HG03520 (cell line): ENCODE measurements around the gene MOB3A.

ENCODE experiments used
- ATAC-seq: cut with Tn5 transposase; IDR thresholded peaks from one replicate; pipeline ENCODE4 v1.9.1; 2021; ENCODE audit warnings: mild to moderate bottlenecking, moderate library complexity; ENCODE audit not compliant: unreplicated experiment

The MOB3A gene

DNA sequence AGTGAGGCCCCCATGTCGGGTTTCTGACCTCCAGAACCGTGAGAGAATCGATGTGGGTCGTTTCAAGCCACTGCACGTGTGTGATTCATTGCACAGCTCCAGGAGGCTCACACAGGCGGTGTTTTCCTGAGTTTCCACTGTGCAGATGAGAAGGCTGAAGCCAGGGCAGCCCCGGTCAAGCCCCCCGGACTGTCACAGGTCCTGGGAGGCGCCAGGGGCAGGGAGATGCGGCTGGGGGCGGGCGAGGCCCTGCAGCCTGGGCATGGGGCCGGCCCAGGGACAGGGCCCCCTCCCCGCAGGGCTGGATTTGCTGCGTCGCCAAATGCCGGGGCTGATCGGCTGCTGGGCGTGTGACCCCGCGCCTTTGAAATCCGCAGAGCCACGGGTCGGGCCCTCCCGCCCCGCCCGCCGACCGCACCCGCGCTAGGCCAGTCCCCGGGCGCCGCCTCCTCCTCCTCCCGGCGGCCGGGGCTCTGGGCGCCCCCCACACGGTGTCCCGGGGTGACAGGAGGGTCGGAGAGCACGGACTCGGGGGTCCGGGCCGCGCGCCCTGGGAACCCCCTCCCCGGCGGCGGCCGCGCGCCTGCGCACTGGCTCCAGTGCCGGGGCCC, 35.1 kb downstream of the MOB3A start:
- peak; percentile 15 for ATAC-seq

DNA sequence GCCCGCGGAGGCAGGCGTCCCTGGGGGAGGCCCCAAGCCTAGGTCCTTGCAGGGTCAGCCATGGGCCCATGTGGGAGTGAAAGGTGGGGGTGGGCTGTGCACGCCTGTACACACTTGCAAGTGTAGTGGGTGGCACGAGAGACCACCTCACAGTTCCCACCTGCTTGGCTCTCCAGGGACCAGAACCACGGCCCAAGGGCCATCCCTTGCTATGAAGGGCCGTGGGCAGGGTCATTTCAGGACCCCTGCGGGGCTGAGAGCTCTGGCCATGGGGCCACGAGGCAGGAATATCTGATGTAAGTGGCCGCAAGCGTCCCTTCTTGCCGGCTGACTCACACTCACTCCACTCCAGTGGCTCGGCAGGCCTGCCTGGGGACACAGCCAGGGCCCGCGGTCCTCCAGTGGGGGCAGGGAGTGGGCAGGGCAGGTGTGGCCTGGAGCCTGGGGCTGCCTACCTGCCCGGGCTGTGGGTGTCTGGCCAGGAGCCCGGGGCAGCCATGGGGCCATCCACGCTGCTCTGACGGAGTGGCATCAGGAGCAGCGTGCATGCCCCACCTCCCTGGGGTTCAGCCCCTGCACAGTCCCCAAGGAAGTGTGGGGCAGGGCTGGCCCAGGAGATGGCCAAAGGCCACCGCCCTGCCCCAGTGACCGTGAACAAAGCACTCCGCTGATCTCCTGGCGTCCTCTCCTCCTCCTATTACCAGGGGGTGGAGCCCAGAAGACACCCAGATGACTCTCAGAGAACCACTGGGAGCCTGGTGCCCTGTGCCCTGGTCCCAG, 36.5 kb downstream of the MOB3A start:
- no peak for ATAC-seq

DNA sequence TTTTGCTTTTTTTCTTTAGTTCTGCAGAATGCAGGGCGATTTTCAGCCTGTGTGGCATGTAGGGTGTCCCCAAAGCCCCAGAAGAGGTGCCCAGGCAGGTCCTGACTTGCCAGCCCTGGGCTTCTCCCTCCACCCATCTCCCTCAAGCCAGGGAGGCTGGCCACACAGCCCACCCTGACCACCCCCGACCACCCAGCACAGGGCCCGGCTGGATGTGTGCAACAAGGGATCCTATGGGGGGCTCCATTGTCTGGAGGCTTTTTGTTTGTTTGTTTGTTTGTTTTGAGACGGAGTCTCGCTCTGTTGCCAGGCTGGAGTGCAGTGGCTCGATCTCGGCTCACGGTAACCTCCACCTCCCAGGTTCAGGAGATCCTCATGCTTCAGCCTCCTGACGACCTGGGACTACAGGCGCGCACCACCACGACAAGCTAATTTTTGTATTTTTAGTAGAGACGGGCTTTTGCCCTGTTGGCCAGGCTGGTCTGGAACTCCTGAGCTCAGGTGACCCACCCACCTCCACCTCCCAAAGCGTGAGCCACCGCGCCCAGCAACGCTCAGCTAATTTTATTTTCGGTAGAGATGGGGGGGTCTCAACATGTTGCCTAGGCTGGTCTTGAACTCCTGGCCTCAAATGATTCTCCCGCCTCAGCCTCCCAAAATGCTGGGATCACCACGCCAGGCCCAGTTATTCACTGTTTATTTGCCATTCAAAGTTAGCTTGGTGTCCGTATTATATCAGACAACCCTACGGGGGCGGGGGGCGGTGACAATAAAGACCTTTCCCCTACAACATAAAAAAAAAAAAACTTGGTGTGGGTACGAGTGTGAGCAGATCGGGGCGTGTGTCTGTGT, 37.3 kb downstream of the MOB3A start:
- no peak for ATAC-seq

DNA sequence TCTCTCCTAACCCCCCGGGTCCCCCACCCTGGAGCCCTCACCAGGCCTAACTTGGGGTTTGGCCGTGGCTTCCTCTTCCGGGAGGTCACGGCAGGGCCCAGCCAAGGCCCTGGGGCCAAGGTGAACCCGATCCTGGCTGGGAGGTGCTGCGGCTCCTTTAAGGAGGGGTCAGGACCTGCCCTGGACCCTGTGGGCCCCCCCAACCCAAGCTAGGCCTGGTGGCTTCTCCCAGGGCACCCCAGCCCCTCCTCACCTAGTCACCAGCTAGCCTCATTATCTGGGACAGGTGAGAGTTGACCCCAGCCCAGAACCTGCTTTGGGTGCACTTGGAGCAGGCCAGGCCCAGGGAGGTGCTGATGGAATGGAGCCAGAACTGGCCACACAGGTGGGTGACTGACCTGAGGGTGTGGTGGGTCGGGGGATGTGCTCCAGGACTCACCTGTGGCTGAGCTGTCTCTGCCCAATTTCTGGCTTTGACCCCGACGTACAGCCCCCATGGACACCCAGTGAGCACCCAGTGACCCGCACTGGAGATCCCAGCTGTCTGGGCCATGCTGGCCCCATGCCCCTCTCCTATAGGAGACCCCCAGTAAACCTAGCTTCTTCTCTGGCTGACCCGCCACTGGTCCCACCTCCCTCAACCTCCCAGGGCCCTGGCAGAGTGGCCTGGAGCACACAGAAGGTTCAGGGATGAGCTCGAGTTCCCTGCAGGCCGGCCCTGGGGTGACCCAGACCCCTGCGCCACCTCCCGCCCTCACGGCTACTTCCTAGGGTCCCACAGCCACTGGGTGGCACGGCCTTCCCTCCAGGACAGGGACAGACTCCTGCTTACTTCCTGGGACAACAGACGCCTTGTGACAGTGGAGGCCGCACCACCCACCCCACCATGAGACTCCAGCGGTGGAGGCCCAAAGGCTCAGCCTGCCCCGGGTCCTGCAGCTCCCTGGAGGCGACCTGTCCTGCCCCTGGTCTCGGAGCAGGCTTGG, 38.3 kb downstream of the MOB3A start:
- no peak for ATAC-seq

DNA sequence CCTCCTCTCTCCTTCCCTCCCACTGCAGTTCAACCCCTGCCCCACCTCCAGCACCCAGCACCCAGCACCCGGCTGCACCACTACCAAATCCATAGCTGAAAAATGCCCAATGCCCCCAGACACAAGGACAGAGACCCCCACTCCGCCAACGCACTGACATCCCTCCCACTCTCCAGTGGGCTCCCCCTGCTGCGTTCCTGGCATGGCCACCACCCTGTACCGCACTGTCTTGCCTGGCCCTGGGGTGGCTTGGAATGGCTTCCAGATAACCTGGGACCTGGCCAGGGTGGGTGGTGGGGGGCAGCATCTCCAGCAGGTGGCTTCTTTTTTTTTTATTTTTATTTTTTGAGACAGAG, 39.3 kb downstream of the MOB3A start:
- no peak for ATAC-seq

DNA sequence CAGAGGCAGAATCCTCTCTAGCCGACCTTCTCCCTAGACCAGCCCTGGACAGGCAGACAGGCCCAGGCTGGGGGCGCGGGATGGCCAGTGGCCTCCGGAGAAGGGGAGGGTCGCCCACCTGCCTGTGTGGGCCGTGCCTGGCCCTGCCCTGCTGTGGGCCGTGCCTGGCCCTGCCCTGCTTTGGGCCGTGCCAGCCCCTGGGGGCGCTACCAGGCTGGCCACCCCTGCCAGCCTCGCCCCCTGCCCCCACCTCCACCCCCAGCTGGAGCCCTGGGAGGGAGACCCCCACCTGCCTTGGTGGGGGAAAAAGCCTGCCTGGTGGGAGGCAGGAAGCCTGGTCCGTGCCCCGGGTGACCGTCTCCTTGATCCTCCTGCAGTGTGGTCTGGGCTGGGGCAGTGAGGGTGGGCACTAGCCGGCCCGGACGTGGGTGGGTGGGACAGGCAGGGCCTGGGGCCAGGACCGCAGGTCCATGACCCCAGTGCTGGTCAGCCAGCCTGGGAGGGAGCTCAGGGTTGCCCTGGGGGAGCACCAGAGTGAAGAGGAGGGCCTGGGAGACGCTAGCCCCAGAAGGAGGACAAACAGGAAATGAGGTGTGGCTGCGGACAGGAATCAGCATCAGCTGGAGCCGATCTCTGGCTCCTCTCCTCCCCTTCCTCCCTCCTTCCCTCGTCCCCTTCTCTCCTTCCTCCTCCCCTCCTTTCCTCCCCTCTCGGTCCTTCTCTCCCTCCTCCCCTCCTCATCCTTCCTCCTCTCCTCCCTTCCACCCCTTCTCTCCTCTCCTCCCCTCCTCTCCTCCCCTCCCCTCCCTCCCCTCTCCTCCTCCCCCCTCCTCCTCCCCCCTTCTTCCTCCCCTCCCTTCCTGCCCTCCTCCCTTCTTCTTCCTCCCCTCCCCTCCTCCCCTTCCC, 39.9 kb downstream of the MOB3A start:
- no peak for ATAC-seq

DNA sequence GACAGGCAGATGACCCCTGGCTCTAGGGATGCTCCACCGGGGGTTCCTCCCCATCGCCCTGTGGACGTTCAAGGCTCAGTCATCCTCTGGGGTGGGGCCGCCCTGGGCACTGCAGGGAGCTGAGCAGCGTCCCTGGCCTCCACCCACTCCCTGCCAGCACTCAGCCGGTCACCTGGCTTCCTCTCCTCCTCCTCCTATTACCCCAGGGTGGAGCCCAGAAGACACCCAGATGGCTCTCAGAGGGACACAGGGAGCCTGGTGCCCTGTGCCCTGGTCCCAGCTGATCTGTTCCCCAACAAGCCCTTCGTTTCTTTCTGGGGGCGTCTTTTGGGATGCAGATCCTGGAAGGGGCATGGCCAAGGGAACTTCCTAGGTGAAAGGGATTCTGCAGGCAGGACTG, 41.4 kb downstream of the MOB3A start:
- ATAC-seq, result no peak

DNA sequence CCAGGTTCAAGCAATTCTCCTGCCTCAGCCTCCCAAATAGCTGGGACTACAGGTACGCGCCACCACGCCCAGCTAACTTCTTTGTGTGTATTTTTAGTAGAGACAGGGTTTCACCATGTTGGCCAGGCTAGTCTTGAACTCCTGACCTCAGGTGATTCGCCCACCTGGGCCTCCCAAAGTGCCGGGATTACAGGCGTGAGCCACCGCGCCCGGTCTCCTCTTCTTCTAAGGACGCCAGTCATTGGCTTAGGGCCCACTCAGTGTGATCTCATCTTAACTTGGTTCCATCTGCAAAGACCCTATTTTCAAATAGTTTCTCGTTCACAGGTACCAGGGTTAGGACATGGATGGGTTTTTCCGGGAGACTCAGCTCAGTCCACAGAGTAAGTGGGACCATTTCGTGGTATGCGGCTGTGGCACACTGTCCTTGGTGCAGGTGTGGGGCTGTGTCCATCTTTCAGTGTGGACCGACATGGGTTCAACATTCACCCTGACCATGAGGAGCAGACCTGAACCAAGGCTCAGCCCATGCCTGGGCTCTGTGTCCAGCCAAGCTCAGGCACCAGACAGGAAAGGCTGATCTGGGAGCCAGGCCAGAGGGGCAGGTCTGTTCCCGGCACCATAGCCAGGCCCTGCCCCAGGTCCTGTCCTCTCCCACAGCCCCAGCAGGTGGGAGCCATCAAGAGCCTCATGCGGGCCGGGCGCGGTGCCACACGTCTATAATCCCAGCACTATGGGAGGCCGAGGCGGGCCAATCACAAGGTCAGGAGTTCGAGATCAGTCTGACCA, 42.3 kb downstream of the MOB3A start:
- ATAC-seq, result no peak

DNA sequence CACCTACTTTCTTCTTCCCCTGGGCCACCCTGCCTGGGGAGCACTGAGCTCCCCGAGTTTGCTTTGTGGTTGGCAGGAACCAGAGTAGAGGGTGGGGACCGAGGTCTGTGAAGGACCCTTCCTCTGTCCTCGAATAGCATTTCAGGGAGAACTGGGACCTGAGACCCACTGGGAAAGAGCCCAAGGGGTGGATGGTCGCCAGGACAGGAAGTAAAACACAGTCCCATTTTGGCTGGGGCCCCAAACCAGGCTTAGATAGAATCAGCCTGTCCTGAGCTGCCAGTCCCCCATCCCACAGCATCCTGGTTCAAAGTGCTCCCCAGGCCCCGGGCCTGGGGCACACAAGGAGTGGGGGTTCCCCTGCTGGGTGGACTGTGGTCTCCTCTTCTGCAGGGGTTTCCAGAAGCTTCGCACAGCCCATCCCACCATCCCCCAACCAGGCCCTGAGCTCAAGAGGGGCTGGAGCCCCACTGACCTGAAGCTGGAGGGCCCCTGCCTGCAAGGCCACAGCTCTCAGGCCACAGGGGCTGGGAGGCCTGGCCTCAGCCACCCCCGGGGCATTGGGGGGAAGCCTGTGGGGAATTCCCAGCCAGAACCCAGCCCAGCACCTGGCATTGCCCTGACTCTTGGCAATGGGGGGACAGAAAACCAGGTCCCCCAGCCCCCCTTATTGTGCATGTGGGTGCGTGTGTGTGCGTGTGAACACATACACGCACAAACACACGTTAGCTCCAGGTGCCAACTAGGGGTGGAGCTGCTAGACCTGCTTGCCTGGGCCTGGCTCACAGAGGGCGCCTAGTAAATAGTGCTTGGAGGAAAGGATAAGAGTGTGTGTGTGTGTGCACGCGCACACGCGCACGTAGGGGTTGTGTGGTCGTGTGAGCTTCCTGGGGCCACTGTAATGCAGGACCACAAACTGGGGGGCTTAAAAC, 44.1 kb downstream of the MOB3A start:
- no peak for ATAC-seq

DNA sequence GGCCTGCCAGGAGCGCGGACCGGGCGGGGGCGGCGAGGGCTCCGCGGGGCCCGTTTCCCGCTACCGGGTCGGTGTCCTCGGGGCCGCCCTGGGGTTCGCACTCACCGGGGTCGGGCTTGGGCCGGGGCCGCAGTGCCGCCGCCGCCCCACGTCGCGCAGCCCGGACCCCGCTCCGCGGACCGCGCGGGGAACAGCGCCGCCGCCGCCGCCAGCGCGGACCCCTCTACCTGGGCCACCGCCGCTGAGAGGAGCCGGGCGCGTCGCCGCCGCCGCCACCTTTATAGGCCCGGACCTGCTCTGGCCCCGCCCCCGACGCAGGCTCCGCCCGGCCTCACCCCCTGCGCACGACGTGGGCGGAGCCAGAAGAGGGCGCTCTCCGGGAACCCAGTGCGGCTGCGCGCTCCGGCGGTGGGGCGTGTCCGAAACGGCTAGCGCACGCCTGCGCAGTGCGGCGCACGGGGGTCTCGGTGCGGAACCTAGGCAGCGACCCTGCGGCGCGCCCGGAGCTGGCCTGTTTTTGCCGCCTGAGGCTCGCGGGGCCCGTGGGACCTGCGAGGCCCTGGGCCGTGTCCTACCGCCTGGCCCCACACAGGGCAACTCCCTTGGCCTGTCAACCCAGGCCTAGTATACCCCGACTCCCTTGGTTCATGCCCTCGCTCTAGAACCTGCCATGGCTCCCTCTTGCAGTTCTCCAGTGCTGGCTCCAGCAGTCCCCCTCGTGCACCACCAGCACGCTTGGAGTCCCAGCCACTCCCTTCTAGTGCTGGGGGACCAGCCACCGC, 44.9 kb downstream of the MOB3A start, which contains the start of gene MKNK2:
TSS of gene MKNK2 (minus strand) at position 254 of the 782 bp plus-strand sequence. CDS start 393 bp downstream, outside the sequence.
- ATAC-seq, result peak; percentile 56

DNA sequence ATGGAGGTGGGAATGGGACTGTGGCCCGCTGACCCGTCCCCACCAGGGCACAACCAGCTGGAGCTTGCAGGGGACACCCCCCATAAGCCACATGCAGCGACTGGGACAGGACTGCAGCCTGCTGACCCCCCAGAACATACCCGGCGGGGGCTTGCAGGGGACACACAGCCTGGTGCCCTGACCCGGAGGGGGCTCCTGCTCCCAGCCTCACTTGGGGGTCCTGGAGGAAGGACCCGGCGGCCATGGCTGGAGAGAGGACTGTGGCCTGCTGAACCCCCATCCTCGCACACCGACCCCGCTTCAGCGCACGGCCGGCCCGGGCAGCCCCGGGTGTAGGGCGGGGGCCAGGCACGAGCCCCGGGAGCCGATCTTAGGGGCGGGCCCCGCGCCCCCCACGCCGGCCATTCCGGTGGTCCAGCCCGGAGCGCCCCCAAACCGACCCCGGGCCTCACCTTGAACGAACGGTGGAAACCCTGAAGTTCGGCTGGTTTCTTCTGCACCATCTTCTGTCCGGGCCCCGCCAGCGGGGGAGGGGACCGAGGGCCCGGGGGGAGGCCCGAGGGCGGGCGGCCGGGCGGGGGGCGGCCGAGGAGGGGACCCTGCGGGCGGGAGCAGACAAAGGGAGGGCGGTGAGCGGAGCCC, 45.7 kb downstream of the MOB3A start:
- ATAC-seq, result peak; percentile 9

DNA sequence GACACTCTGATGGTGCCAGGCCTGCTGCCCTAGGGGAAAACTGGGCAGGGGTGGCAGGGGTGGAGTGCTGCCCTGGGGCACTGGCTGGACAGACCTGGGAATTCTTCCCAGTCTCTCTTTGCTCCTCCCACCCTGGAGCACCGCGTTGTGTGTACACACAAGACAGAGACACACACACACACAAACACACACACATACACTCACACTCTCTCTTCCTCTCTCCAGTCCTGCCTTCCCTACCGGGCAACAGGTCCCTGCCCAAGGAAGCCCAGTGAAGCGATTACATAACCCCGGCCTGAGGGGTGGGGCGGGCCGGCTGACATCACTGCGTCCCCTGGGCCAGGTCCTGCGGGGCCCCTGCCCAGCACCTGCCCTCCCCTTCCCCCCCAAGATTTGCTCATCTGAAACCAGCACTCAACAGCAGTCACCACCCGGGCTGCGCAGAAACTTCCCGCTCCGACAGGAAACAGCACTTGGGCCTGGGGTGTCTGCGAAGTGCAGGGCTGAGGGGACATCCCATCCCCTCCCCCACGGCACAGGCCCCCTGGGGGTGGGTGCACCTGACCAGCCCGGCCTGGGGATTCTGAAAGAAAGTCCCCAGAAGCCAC, 46.3 kb downstream of the MOB3A start:
- ATAC-seq, result no peak

DNA sequence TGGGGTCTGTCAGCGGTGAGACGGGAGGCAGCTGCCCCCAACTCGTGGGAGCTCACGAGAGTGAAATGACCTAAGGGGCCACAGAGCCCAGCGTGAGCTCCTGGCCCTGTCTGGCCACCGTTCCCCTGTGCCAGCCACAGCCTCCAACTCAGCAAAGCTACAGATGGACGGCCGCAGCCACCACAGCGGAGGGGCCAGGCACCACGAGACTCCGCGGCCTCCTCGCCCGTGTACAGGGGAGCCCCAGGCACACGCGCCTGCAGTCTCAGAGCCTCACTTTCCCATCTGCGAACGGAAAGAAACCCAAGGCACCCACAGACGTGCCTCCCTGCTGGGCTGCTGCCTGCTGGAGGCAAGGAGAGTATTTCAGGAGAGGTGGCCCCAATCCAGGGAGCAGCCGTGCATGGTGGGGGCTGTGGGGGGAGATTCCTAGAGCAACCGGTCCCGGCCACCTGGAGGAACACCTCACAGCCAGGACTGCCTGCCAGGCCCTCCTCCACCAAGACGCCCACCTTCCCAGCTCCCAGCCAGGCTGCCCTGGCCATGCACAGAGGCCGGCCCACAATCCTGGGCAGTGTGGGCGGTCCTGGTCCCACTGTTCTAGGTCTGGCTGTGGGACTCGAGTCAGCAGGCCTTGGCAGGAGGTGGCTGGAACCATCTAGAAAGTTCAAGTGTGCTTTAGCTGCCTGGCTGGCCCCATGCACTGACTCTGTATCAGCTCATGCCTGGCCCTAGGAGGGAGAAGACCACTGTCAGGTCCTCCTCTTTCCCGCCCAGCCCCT, 47.0 kb downstream of the MOB3A start:
- ATAC-seq, result no peak

DNA sequence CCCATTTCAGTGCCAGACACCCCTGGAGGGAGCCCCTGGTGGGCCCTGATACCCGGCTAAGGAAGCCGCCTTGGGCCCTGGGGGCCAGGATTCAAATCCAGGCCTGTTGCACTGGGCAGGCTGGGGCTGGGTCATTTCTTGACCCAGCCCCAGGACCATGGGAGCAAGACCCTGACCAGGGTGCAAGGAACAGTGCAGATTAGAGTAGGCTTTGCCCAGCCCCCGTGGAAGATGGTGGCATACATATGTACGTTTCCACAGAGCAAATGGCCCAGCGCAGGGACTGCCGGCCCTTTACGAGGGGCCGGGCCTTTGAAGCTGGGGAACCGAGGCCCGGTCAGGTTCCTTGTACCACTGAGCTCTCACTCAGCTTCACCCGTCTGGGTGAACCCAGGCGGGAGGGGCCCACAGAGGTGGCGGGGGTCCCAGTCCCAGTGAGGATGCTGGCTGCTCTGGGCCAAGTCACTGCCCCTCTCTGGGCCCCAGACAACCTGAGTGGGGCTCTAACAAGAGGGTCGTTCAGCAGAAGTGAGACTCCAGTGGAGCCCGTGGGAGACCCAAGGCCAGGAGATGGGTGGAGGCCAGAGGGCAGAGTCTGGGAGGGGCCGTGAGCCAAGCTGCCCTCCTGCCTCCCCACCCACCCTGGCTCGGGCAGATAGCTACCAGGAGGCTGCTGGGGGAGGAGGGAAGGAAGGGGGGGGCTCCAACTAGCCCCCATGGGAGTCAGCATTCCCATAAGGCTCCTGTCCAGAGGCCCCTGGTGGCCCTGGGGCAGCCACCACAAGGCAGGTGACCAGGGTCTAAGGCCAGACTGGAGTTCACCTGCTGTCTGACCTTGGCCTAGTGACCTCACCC, 47.8 kb downstream of the MOB3A start:
- no peak for ATAC-seq
